ENCODE measurements around the gene SSR1. TPM values are rescaled to one million over a fixed set of nuclear protein-coding genes. Genes with fewer than 3 reads are reported as not detected.
"Not testable (repeated sequence)": the region's sequence is repeated elsewhere in the genome, so short reads cannot be mapped to it uniquely, and the experiment has no call there.

The SSR1 gene
- total RNA-seq, 1 experiment from 2014 or later = 65.2 TPM

- H3K9ac ChIP-seq (ENCODE audit: low read length) = no peak overlapping the region
- no peak for DNase-seq
- no peaks in the 10 kb centered on the region for H3K4me1 ChIP-seq (ENCODE audit: insufficient read depth, low read length)
- BruUV-seq (replicated peaks) = no TSS peak
- no peak for ATAC-seq
- ChIA-PET POLR2A (ENCODE audit: unreplicated experiment) (no interaction called here), CTCF (interaction anchor here (0.5 to 0.9 kb wide), 3 partner anchors 25 to 579 kb away, joined by 3 to 8 read pairs (median 4); no protein-coding TSS in a partner anchor)
- intact Hi-C loops (cut with micrococcal nuclease) = loop anchor here (1.0 kb wide), 1 partner anchor 339 kb away; no protein-coding TSS in a partner anchor
- no peaks in the 10 kb centered on the region for H4K20me1 ChIP-seq (ENCODE audit: low read length)
- H3K27ac ChIP-seq (ENCODE audit: low read length) = no peak overlapping the region
- H3K4me2 ChIP-seq (ENCODE audit: low read length) = no peak overlapping the region
- no peaks in the 10 kb centered on the region for H3K79me2 ChIP-seq (ENCODE audit: low read length)
- TF ChIP-seq EZH2 (IDR thresholded peaks at IDR 0.05; ENCODE audit: low read length, unreplicated experiment) (no peak), CTCF (conservative IDR thresholded peaks at IDR 0.05; ENCODE audit: low read depth, low read length) (no peak), EZH2phosphoT487 (IDR thresholded peaks at IDR 0.05; ENCODE audit: borderline replicate concordance, low read length) (no peak)
- H2AFZ ChIP-seq (ENCODE audit: low read length) = no peak overlapping the region
- H3K27me3 ChIP-seq (ENCODE audit: low read length) = no peaks in the 10 kb centered on the region
- H3K36me3 ChIP-seq (ENCODE audit: low read depth, low read length) = no peaks in the 10 kb centered on the region
- no peaks in the 10 kb centered on the region for H3F3A ChIP-seq (ENCODE audit: low read length, unreplicated experiment)
- H3K9me2 ChIP-seq (replicated peaks; ENCODE audit: low read length) = no peaks in the 10 kb centered on the region
- H3K4me3 ChIP-seq (ENCODE audit: low read length) = no peak overlapping the region
- no peaks in the 10 kb centered on the region for H3K9me3 ChIP-seq (ENCODE audit: low read length)
These were observed 36.8 kb downstream of the SSR1 start for GRCh38 chr6:7276199-7276524.

GRCh38 chr6:7274525-7274924, 38.5 kb downstream of the SSR1 start:
- POLR2A ChIA-PET (ENCODE audit: unreplicated experiment); H3K36me3 ChIP-seq (ENCODE audit: low read depth, low read length); H3K9me2 ChIP-seq (replicated peaks; ENCODE audit: low read length); H3K79me2 ChIP-seq (ENCODE audit: low read length); DNase-seq; H4K20me1 ChIP-seq (ENCODE audit: low read length); CTCF ChIA-PET; H3K4me1 ChIP-seq (ENCODE audit: insufficient read depth, low read length); H2AFZ ChIP-seq (ENCODE audit: low read length); BruUV-seq (replicated peaks); H3K9ac ChIP-seq (ENCODE audit: low read length); intact Hi-C loops (cut with micrococcal nuclease); H3F3A ChIP-seq (ENCODE audit: low read length, unreplicated experiment); H3K27ac ChIP-seq (ENCODE audit: low read length); ATAC-seq; H3K27me3 ChIP-seq (ENCODE audit: low read length); H3K4me2 ChIP-seq (ENCODE audit: low read length); H3K9me3 ChIP-seq (ENCODE audit: low read length); H3K4me3 ChIP-seq (ENCODE audit: low read length): not testable (repeated sequence)

- H3K9ac ChIP-seq (ENCODE audit: low read length) = no peak overlapping the region
- H3K4me3 ChIP-seq (ENCODE audit: low read length) = no peak overlapping the region
- H3K79me2 ChIP-seq (ENCODE audit: low read length) = no peaks in the 10 kb centered on the region
- H2AFZ ChIP-seq (ENCODE audit: low read length) = no peak overlapping the region
- no peak overlapping the region for H3K4me2 ChIP-seq (ENCODE audit: low read length)
- TF ChIP-seq EZH2 (IDR thresholded peaks at IDR 0.05; ENCODE audit: low read length, unreplicated experiment) (no peak), EZH2phosphoT487 (IDR thresholded peaks at IDR 0.05; ENCODE audit: borderline replicate concordance, low read length) (no peak), CTCF (conservative IDR thresholded peaks at IDR 0.05; ENCODE audit: low read depth, low read length) (no peak)
- BruUV-seq (replicated peaks) = no TSS peak
- no peaks in the 10 kb centered on the region for H3K9me2 ChIP-seq (replicated peaks; ENCODE audit: low read length)
- H3K27me3 ChIP-seq (ENCODE audit: low read length) = no peaks in the 10 kb centered on the region
- DNase-seq (no peak), ATAC-seq (no peak)
- H3K27ac ChIP-seq (ENCODE audit: low read length) = no peak overlapping the region
- CTCF ChIA-PET = no interaction called here
- H3K4me1 ChIP-seq (ENCODE audit: insufficient read depth, low read length) = no peaks in the 10 kb centered on the region
- no peaks in the 10 kb centered on the region for H3F3A ChIP-seq (ENCODE audit: low read length, unreplicated experiment)
- no peaks in the 10 kb centered on the region for H3K9me3 ChIP-seq (ENCODE audit: low read length)
- POLR2A ChIA-PET (ENCODE audit: unreplicated experiment) = no interaction called here
- intact Hi-C loops (cut with micrococcal nuclease) = no loop called here
- no peaks in the 10 kb centered on the region for H3K36me3 ChIP-seq (ENCODE audit: low read depth, low read length)
- H4K20me1 ChIP-seq (ENCODE audit: low read length) = no peaks in the 10 kb centered on the region
These were observed 39.3 kb downstream of the SSR1 start for GRCh38 chr6:7273709-7274108.

All from PC-3 (cell line).